Astrocyte of the spinal cord (primary cell): Measurements from ENCODE around the gene GPRC6A.
A peak's percentile ranks its signal among the peaks of the same experiment; 100 is the strongest.

Experiments
- DNase-seq: peaks from one replicate; pipeline ENCODE4 v3.0.0; 2011; ENCODE audit warnings: low read depth, low spot score
- H3K4me3 ChIP-seq: 2 replicates; pipeline ENCODE4 v1.5.1; 2011; ENCODE audit warnings: low read depth, mild to moderate bottlenecking, low read length, moderate library complexity
- CTCF ChIP-seq: IDR thresholded peaks from 2 replicates; pipeline ENCODE4 v1.5.1; 2012; ENCODE audit warnings: low read depth, mild to moderate bottlenecking, low read length, inconsistent platforms
- in situ Hi-C: cut with HindIII; loops from 2 replicates; pipeline ENCODE4 v1.10.0; 2017; ENCODE audit warnings: low sequenced_read_pairs

GPRC6A gene

DNA sequence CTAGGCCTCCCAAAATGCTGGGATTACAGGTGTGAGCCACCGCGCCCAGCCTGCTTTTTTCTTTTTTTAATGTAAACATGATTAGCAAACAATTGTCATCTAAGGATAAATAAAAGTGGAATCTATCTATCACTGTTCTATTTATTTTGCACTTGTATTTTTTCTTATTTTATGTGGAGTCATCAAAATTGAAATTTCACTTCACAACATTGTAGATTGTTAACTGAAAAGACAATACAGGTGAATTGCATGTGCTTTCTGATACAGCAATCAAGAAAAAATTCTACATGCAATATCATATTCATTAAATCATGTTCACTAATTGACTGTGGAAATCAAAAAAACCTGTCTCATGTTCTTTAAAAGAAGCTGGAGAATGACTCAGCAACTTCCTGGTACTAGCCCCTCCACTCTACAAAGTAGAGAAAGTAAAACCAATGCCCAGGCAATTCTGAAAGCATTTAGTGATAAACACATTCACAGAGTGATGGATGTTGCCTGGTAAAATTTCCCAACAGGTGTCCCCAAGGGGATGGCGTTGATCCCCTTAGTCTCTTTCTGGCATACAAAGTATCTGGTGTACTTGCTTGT, 37.5 kb upstream of the GPRC6A start:
- no peak for DNase-seq
- TF ChIP-seq CTCF, result no peak
- no peak overlapping the region for H3K4me3 ChIP-seq
- in situ Hi-C loops, result no loop called here

DNA sequence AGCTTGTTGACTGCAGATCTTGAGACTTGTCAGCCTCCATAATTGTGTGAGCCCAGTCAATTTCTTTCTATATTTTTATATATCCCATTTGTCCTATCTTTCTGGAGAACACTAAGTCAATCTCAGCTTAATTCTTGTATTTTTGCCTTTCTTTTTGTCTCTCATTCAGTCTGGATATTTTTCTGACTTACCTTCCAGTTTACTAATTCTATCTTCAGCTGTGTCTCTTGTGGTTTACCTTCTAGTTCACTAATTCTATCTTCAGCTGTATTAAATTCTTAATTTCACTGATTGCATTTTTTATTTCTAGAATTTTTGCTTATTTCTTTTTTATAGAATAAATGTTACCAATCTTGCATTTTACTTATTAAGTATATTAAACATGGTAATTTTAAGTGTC, 30.4 kb upstream of the GPRC6A start:
- DNase-seq, result no peak
- TF ChIP-seq CTCF, result no peak
- no peak overlapping the region for H3K4me3 ChIP-seq
- in situ Hi-C loops, result no loop called here

GRCh38 chr6:116858060-116858459, 29.2 kb upstream of the GPRC6A start:
- in situ Hi-C loops, result no loop called here
- H3K4me3 ChIP-seq, result no peak overlapping the region
- DNase-seq, result no peak
- no peak for TF ChIP-seq CTCF

- peak; percentile 21 for TF ChIP-seq CTCF
- DNase-seq, result peak; percentile 56
- in situ Hi-C loops, result no loop called here
- no peak overlapping the region for H3K4me3 ChIP-seq
Observed at GRCh38 chr6:116847227-116847626, 18.3 kb upstream of the GPRC6A start.

DNA sequence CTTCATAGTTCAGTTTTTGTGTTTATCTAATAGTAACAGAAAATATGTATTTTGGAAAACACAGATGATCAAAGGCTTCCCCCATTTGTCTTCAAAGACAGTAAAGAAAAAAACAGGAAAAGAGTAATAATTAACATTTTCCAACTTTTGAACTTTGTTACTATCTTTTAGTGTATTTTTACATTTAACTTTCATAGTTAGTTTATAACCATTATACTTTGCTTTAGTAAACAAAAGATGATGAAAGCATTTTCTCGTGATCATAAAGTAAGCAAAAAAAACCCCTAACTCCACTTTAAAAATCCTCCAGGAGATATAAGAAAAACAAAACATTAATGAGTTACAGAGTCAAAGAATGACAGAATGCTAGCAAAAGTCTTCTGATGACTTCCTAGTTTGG, 13.6 kb upstream of the GPRC6A start:
- TF ChIP-seq CTCF, result no peak
- in situ Hi-C loops, result no loop called here

GRCh38 chr6:116840091-116840490, 11.2 kb upstream of the GPRC6A start:
- no peak overlapping the region for H3K4me3 ChIP-seq
- peak; percentile 31 for DNase-seq
- in situ Hi-C loops, result no loop called here
- TF ChIP-seq CTCF, result no peak

More for the DNA sequence above, 13.6 kb upstream of the GPRC6A start:
- no peak overlapping the region for H3K4me3 ChIP-seq
- DNase-seq, result no peak
